GM23338 (cell line): Measurements from ENCODE around the gene SNX5. TPM values are rescaled to one million over a fixed set of nuclear protein-coding genes. Genes with fewer than 3 reads are reported as not detected.

Experiments used
- ATAC-seq: fragments of 200-7000 bp; cut with Tn5 transposase; 3 replicates; pipeline ENCODE4 v1.9.1; 2020
- DNase-seq: peaks from one replicate; pipeline ENCODE4 v3.0.0-alpha.2; 2015; ENCODE audit warnings: low spot score
- H2AFZ ChIP-seq: fragments of 200-600 bp; sonication (generic); 2 replicates; pipeline ENCODE4 v1.8.0; 2016; ENCODE audit warnings: antibody characterized with exemption, mild to moderate bottlenecking, moderate library complexity
- H3F3A ChIP-seq: fragments of 200-600 bp; sonication (generic); replicated peaks from 2 replicates; pipeline ENCODE4 v1.8.0; 2017; ENCODE audit warnings: antibody characterized with exemption, mixed run types, low read depth
- H3K27ac ChIP-seq: fragments of 200-600 bp; sonication (generic); 2 replicates; pipeline ENCODE4 v1.6.1; 2016; ENCODE audit warnings: low read depth
- H3K27me3 ChIP-seq: fragments of 200-600 bp; sonication (generic); 2 replicates; pipeline ENCODE4 v1.8.0; 2016; ENCODE audit warnings: mild to moderate bottlenecking, mixed run types, moderate library complexity; ENCODE audit not compliant: insufficient read depth
- H3K36me3 ChIP-seq: fragments of 200-600 bp; sonication (generic); 2 replicates; pipeline ENCODE4 v1.8.0; 2016; ENCODE audit warnings: mild to moderate bottlenecking; ENCODE audit not compliant: insufficient read depth
- H3K4me1 ChIP-seq: fragments of 200-600 bp; sonication (generic); 2 replicates; pipeline ENCODE4 v1.8.0; 2016; ENCODE audit warnings: mild to moderate bottlenecking, moderate library complexity; ENCODE audit not compliant: insufficient read depth
- H3K4me2 ChIP-seq: fragments of 200-600 bp; sonication (generic); 2 replicates; pipeline ENCODE4 v1.7.1; 2017; ENCODE audit warnings: mixed run types
- H3K4me3 ChIP-seq: fragments of 200-600 bp; sonication (generic); 2 replicates; pipeline ENCODE4 v1.6.1; 2016; ENCODE audit warnings: mixed run types
- H3K79me2 ChIP-seq: fragments of 200-600 bp; sonication (generic); replicated peaks from 2 replicates; pipeline ENCODE4 v1.8.0; 2017; ENCODE audit warnings: mild to moderate bottlenecking; ENCODE audit not compliant: insufficient read depth
- H3K9me2 ChIP-seq: fragments of 200-600 bp; sonication (generic); 2 replicates; pipeline ENCODE4 v1.8.0; 2017; ENCODE audit not compliant: insufficient read depth
- H4K20me1 ChIP-seq: fragments of 200-600 bp; sonication (generic); replicated peaks from 2 replicates; pipeline ENCODE4 v1.8.0; 2017; ENCODE audit warnings: mild to moderate bottlenecking; ENCODE audit not compliant: insufficient read depth
- H3K27ac Mint-ChIP-seq: 2 replicates; pipeline ENCODE4 v1.8.0; 2020; ENCODE audit warnings: inconsistent platforms, mild to moderate bottlenecking, moderate library complexity, mixed read lengths
- H3K27me3 Mint-ChIP-seq: 3 replicates; pipeline ENCODE4 v1.8.0; 2022; ENCODE audit warnings: low read depth, mild to moderate bottlenecking, moderate library complexity, mixed read lengths, inconsistent platforms; ENCODE audit not compliant: insufficient read depth, poor library complexity
- H3K36me3 Mint-ChIP-seq: 3 replicates; pipeline ENCODE4 v1.8.0; 2021; ENCODE audit warnings: low read depth, mild to moderate bottlenecking, inconsistent platforms, moderate library complexity, mixed read lengths
- H3K4me1 Mint-ChIP-seq: 3 replicates; pipeline ENCODE4 v1.8.0; 2020; ENCODE audit warnings: mild to moderate bottlenecking, inconsistent platforms, mixed read lengths
- H3K4me3 Mint-ChIP-seq: 3 replicates; pipeline ENCODE4 v1.8.0; 2021; ENCODE audit warnings: moderate library complexity, mild to moderate bottlenecking, inconsistent platforms, mixed read lengths
- H3K9me3 Mint-ChIP-seq: 3 replicates; pipeline ENCODE4 v1.8.0; 2020; ENCODE audit warnings: moderate library complexity, mild to moderate bottlenecking, inconsistent platforms, mixed read lengths
- CREB1 ChIP-seq: fragments of 250-450 bp; sonication (Bioruptor Pico); IDR thresholded peaks from 2 replicates; pipeline ENCODE4 v1.5.0; 2020; ENCODE audit warnings: low read depth, mild to moderate bottlenecking, moderate library complexity
- EZH2 ChIP-seq: fragments of 200-600 bp; sonication (generic); IDR thresholded peaks from one replicate; pipeline ENCODE4 v1.8.0; 2017; ENCODE audit warnings: antibody characterized with exemption, mild to moderate bottlenecking, low read depth; ENCODE audit not compliant: unreplicated experiment
- EZH2phosphoT487 ChIP-seq: fragments of 200-600 bp; sonication (generic); IDR thresholded peaks from one replicate; pipeline ENCODE4 v1.8.1; 2018; ENCODE audit warnings: antibody characterized with exemption; ENCODE audit not compliant: unreplicated experiment
- JUNB ChIP-seq: IDR thresholded peaks from one replicate; pipeline ENCODE4 v1.6.1; 2016; ENCODE audit warnings: antibody characterized with exemption; ENCODE audit not compliant: unreplicated experiment
- NANOG ChIP-seq: IDR thresholded peaks from 2 replicates; pipeline ENCODE4 v1.6.1; 2016; ENCODE audit warnings: antibody characterized with exemption, borderline replicate concordance
- POLR2AphosphoS5 ChIP-seq: IDR thresholded peaks from 2 replicates; pipeline ENCODE4 v1.6.1; 2016; ENCODE audit warnings: antibody characterized with exemption, low read depth
- STAT1 ChIP-seq: IDR thresholded peaks from one replicate; pipeline ENCODE4 v1.6.1; 2016; ENCODE audit warnings: antibody characterized with exemption; ENCODE audit not compliant: unreplicated experiment
- ZNF114 ChIP-seq: fragments of 250-450 bp; sonication (Bioruptor Pico); IDR thresholded peaks from 2 replicates; pipeline ENCODE4 v1.5.0; 2020; ENCODE audit warnings: mild to moderate bottlenecking, moderate library complexity
- ZNF331 ChIP-seq: fragments of 250-450 bp; sonication (Bioruptor Pico); IDR thresholded peaks from 2 replicates; pipeline ENCODE4 v1.5.0; 2020; ENCODE audit warnings: low read depth, mild to moderate bottlenecking, moderate library complexity
- polyA plus RNA-seq: library from polyadenylated mRNA; unstranded; fragments of >200 nt; fragmentation: Nextera tagmentation; extraction: Ambion mirVana; gene quantifications from 2 replicates; pipeline ENCODE4 v1.2.1, GENCODE V29; 2016
- total RNA-seq: library from RNA; depleted of rRNA; stranded (reverse); fragments of >200 nt; shearing (Covaris generic); gene quantifications from 2 replicates; pipeline ENCODE4 v1.2.3, GENCODE V29; 2014
- TF ChIP-seq, protein P1 (sequence below): fragments of 250-450 bp; sonication (Bioruptor Pico); IDR thresholded peaks from 2 replicates; pipeline ENCODE4 v1.5.0; 2020; ENCODE audit warnings: mild to moderate bottlenecking, moderate library complexity
- TF ChIP-seq, protein P2 (sequence below): IDR thresholded peaks from 2 replicates; pipeline ENCODE4 v1.6.1; 2016; ENCODE audit warnings: antibody characterized with exemption
- TF ChIP-seq, protein P3 (sequence below), 2 experiments: fragments of 200-600 bp in 1 of 2; sonication (generic) in 1 of 2; conservative IDR thresholded peaks; 2 replicates each; pipeline versions ENCODE4 v1.5.1 to v1.6.1; 2016 to 2017; ENCODE audit warnings: antibody characterized with exemption in 2 of 2, low read depth in 2 of 2, mild to moderate bottlenecking in 2 of 2, moderate library complexity in 1 of 2
- TF ChIP-seq, protein P4 (sequence below): IDR thresholded peaks from one replicate; pipeline ENCODE4 v1.6.1; 2018; ENCODE audit warnings: antibody characterized with exemption; ENCODE audit not compliant: unreplicated experiment

The SNX5 gene
- total and polyA plus RNA-seq, 2 experiments from 2014 or later = 167 to 287 TPM

DNA sequence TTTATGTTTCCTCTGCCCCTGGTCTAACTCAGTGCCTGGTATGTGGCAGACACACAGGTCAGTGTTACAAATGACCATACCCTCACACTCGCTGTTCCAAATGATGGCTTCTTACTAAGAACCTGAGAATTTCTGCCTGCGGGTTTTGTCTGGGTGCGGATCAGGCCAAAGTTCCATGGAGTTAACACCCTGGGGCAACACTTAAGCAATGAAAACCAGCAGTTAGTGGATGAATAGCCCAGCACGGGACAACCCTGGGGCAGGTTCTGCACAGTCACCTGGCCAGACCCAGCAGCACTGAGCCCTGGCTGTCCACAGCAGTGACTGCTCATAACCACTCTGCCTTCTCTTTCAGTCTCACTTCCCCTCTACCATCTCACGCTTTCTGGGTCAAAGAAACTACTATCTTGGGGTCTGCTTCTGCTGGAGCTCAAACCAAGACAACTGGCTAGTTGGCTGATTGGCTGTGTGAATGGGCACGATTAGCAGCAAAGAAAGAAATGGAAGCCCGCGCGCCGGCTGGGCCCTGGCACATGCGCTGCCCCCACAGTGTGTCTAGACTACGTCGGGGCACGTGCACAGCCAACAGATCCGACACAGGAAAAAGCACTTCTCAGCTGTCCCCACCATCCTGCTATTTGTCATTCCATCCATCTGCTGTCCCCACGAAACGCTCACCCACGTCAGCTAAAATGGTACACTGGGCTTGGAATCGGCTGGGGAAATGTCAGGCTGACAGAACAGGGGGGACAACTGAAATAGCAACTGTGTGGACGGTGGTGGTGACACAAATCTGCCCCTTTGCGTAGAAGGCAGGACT is 36.8 kb upstream of the SNX5 start:
- Histone ChIP-seq H3K36me3 (no peaks in the 10 kb centered on the region), H3K9me2 (no peaks in the 10 kb centered on the region), H3K4me2 (no peak overlapping the region), H3F3A (no peaks in the 10 kb centered on the region), H4K20me1 (no peaks in the 10 kb centered on the region), H3K4me1 (no peaks in the 10 kb centered on the region), H3K79me2 (no peaks in the 10 kb centered on the region), H3K4me3 (no peak overlapping the region), H2AFZ (no peak overlapping the region), H3K27ac (no peak overlapping the region), H3K27me3 (no peaks in the 10 kb centered on the region)
- no peak overlapping the region for H3K4me3 Mint-ChIP-seq
- TF ChIP-seq, protein P1, sequence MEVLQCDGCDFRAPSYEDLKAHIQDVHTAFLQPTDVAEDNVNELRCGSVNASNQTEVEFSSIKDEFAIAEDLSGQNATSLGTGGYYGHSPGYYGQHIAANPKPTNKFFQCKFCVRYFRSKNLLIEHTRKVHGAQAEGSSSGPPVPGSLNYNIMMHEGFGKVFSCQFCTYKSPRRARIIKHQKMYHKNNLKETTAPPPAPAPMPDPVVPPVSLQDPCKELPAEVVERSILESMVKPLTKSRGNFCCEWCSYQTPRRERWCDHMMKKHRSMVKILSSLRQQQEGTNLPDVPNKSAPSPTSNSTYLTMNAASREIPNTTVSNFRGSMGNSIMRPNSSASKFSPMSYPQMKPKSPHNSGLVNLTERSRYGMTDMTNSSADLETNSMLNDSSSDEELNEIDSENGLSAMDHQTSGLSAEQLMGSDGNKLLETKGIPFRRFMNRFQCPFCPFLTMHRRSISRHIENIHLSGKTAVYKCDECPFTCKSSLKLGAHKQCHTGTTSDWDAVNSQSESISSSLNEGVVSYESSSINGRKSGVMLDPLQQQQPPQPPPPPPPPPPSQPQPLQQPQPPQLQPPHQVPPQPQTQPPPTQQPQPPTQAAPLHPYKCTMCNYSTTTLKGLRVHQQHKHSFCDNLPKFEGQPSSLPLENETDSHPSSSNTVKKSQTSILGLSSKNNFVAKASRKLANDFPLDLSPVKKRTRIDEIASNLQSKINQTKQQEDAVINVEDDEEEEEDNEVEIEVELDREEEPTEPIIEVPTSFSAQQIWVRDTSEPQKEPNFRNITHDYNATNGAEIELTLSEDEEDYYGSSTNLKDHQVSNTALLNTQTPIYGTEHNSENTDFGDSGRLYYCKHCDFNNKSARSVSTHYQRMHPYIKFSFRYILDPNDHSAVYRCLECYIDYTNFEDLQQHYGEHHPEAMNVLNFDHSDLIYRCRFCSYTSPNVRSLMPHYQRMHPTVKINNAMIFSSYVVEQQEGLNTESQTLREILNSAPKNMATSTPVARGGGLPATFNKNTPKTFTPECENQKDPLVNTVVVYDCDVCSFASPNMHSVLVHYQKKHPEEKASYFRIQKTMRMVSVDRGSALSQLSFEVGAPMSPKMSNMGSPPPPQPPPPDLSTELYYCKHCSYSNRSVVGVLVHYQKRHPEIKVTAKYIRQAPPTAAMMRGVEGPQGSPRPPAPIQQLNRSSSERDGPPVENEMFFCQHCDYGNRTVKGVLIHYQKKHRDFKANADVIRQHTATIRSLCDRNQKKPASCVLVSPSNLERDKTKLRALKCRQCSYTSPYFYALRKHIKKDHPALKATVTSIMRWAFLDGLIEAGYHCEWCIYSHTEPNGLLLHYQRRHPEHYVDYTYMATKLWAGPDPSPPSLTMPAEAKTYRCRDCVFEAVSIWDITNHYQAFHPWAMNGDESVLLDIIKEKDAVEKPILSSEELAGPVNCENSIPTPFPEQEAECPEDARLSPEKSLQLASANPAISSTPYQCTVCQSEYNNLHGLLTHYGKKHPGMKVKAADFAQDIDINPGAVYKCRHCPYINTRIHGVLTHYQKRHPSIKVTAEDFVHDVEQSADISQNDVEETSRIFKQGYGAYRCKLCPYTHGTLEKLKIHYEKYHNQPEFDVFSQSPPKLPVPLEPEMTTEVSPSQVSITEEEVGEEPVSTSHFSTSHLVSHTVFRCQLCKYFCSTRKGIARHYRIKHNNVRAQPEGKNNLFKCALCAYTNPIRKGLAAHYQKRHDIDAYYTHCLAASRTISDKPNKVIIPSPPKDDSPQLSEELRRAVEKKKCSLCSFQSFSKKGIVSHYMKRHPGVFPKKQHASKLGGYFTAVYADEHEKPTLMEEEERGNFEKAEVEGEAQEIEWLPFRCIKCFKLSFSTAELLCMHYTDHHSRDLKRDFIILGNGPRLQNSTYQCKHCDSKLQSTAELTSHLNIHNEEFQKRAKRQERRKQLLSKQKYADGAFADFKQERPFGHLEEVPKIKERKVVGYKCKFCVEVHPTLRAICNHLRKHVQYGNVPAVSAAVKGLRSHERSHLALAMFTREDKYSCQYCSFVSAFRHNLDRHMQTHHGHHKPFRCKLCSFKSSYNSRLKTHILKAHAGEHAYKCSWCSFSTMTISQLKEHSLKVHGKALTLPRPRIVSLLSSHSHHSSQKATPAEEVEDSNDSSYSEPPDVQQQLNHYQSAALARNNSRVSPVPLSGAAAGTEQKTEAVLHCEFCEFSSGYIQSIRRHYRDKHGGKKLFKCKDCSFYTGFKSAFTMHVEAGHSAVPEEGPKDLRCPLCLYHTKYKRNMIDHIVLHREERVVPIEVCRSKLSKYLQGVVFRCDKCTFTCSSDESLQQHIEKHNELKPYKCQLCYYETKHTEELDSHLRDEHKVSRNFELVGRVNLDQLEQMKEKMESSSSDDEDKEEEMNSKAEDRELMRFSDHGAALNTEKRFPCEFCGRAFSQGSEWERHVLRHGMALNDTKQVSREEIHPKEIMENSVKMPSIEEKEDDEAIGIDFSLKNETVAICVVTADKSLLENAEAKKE (CRISPR knock-in tag) = no peak
- TF ChIP-seq, protein P2, sequence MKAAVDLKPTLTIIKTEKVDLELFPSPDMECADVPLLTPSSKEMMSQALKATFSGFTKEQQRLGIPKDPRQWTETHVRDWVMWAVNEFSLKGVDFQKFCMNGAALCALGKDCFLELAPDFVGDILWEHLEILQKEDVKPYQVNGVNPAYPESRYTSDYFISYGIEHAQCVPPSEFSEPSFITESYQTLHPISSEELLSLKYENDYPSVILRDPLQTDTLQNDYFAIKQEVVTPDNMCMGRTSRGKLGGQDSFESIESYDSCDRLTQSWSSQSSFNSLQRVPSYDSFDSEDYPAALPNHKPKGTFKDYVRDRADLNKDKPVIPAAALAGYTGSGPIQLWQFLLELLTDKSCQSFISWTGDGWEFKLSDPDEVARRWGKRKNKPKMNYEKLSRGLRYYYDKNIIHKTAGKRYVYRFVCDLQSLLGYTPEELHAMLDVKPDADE = no peak
- TF ChIP-seq STAT1 (no peak), EZH2 (no peak), JUNB (no peak), ZNF114 (CRISPR knock-in tag) (no peak), ZNF331 (CRISPR knock-in tag) (no peak), NANOG (no peak), POLR2AphosphoS5 (no peak), EZH2phosphoT487 (no peak), CREB1 (CRISPR knock-in tag) (no peak)
- TF ChIP-seq, protein P3, sequence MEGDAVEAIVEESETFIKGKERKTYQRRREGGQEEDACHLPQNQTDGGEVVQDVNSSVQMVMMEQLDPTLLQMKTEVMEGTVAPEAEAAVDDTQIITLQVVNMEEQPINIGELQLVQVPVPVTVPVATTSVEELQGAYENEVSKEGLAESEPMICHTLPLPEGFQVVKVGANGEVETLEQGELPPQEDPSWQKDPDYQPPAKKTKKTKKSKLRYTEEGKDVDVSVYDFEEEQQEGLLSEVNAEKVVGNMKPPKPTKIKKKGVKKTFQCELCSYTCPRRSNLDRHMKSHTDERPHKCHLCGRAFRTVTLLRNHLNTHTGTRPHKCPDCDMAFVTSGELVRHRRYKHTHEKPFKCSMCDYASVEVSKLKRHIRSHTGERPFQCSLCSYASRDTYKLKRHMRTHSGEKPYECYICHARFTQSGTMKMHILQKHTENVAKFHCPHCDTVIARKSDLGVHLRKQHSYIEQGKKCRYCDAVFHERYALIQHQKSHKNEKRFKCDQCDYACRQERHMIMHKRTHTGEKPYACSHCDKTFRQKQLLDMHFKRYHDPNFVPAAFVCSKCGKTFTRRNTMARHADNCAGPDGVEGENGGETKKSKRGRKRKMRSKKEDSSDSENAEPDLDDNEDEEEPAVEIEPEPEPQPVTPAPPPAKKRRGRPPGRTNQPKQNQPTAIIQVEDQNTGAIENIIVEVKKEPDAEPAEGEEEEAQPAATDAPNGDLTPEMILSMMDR (conservative IDR thresholded peaks at IDR 0.05; ENCODE audit: low read depth in 2 of 2) = no peak
- TF ChIP-seq, protein P4, sequence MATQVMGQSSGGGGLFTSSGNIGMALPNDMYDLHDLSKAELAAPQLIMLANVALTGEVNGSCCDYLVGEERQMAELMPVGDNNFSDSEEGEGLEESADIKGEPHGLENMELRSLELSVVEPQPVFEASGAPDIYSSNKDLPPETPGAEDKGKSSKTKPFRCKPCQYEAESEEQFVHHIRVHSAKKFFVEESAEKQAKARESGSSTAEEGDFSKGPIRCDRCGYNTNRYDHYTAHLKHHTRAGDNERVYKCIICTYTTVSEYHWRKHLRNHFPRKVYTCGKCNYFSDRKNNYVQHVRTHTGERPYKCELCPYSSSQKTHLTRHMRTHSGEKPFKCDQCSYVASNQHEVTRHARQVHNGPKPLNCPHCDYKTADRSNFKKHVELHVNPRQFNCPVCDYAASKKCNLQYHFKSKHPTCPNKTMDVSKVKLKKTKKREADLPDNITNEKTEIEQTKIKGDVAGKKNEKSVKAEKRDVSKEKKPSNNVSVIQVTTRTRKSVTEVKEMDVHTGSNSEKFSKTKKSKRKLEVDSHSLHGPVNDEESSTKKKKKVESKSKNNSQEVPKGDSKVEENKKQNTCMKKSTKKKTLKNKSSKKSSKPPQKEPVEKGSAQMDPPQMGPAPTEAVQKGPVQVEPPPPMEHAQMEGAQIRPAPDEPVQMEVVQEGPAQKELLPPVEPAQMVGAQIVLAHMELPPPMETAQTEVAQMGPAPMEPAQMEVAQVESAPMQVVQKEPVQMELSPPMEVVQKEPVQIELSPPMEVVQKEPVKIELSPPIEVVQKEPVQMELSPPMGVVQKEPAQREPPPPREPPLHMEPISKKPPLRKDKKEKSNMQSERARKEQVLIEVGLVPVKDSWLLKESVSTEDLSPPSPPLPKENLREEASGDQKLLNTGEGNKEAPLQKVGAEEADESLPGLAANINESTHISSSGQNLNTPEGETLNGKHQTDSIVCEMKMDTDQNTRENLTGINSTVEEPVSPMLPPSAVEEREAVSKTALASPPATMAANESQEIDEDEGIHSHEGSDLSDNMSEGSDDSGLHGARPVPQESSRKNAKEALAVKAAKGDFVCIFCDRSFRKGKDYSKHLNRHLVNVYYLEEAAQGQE = no peak
- no peaks in the 10 kb centered on the region; the same call in 2 of the 3 replicates for H3K9me3 Mint-ChIP-seq
- DNase-seq = no peak
- H3K36me3 Mint-ChIP-seq = peaks cover 3% of the 10 kb centered on the region; the same call in 1 of the 3 replicates
- peaks cover 15% of the 10 kb centered on the region; the same call in 2 of the 3 replicates for H3K4me1 Mint-ChIP-seq
- H3K27me3 Mint-ChIP-seq = no peaks in the 10 kb centered on the region
- 0 out of 2 replicates have a peak overlapping the region, but pooled peaks have one; percentile 42 for H3K27ac Mint-ChIP-seq
- ATAC-seq = peak; percentile 66
